ENCODE measurements around the gene GDI1.

GRCh38 chrX:154443992-154444754, 7.2 kb downstream of the GDI1 start, which contains the start of gene FAM50A:
- TF ChIP-seq POLR2A (IDR thresholded peaks at IDR 0.05) (no peak), POLR2AphosphoS5 (IDR thresholded peaks at IDR 0.05) (no peak)

All from stomach (tissue), 4 donors.